ENCODE data around the gene CTSZ.
"Not testable (repeated sequence)": the region's sequence is repeated elsewhere in the genome, so short reads cannot be mapped to it uniquely, and the experiment has no call there.

CTSZ gene

GRCh38 chr20:58996226-58996611, 10.8 kb downstream of the CTSZ start:
- no peak for DNase-seq (ENCODE audit: low read depth)

- DNase-seq (ENCODE audit: low read depth): no peak
These were observed 11.4 kb downstream of the CTSZ start for GRCh38 chr20:58995461-58996225.

- no peak for DNase-seq (ENCODE audit: low read depth)
These were observed 12.5 kb downstream of the CTSZ start for GRCh38 chr20:58994390-58995159.

GRCh38 chr20:58993332-58994248, 13.5 kb downstream of the CTSZ start:
- no peak for DNase-seq (ENCODE audit: low read depth)

- DNase-seq (ENCODE audit: low read depth): no peak
These were observed 14.1 kb downstream of the CTSZ start for GRCh38 chr20:58992911-58993310.

GRCh38 chr20:58991715-58992114, 15.3 kb downstream of the CTSZ start:
- no peak for DNase-seq (ENCODE audit: low read depth)

- DNase-seq (ENCODE audit: low read depth): no peak
These were observed 16.2 kb downstream of the CTSZ start for GRCh38 chr20:58990651-58991445.

- no peak for DNase-seq (ENCODE audit: low read depth)
These were observed 17.9 kb downstream of the CTSZ start for GRCh38 chr20:58989196-58989595.

GRCh38 chr20:58988565-58988882, 18.5 kb downstream of the CTSZ start:
- DNase-seq (ENCODE audit: low read depth): no peak

- no peak for DNase-seq (ENCODE audit: low read depth)
These were observed 19.1 kb downstream of the CTSZ start for GRCh38 chr20:58987790-58988564.

GRCh38 chr20:58986968-58987517, 20.0 kb downstream of the CTSZ start:
- no peak for DNase-seq (ENCODE audit: low read depth)

- DNase-seq (ENCODE audit: low read depth): no peak
These were observed 20.6 kb downstream of the CTSZ start for GRCh38 chr20:58986286-58986967.

- DNase-seq (ENCODE audit: low read depth): no peak
These were observed 21.4 kb downstream of the CTSZ start for GRCh38 chr20:58985656-58986055.

GRCh38 chr20:58984691-58985090, 22.4 kb downstream of the CTSZ start:
- DNase-seq (ENCODE audit: low read depth): no peak

GRCh38 chr20:58983115-58983468, 24.0 kb downstream of the CTSZ start:
- not testable (repeated sequence) for DNase-seq (ENCODE audit: low read depth)

- no peak for DNase-seq (ENCODE audit: low read depth)
These were observed 24.5 kb downstream of the CTSZ start for GRCh38 chr20:58982406-58983114.

- DNase-seq (ENCODE audit: low read depth): no peak
These were observed 25.3 kb downstream of the CTSZ start for GRCh38 chr20:58981628-58982364.

GRCh38 chr20:58980711-58981627, 26.1 kb downstream of the CTSZ start, which contains the start of gene NELFCD:
TSS of gene NELFCD (plus strand) at chr20:58981256. CDS start at chr20:58981310, 54 bp downstream.
- DNase-seq (ENCODE audit: low read depth): peak; percentile 63
